ENCODE data around the gene KRTAP1-1.

- TF ChIP-seq CTCF (IDR thresholded peaks at IDR 0.05; ENCODE audit: poor library complexity, severe bottlenecking) (no peak), EP300 (conservative IDR thresholded peaks at IDR 0.05; ENCODE audit: poor library complexity, severe bottlenecking) (no peak), RAD21 (conservative IDR thresholded peaks at IDR 0.05) (no peak), EZH2 (IDR thresholded peaks at IDR 0.05; ENCODE audit: borderline replicate concordance, insufficient read depth, low read length, poor library complexity, severe bottlenecking) (no peak), TAF1 (IDR thresholded peaks at IDR 0.05; ENCODE audit: low read depth) (no peak), POLR2AphosphoS5 (IDR thresholded peaks at IDR 0.05) (no peak)
These were observed 37.3 kb downstream of the KRTAP1-1 start for GRCh38 chr17:41003926-41004325.
